Right atrium auricular region (tissue), 2 donors: ENCODE measurements around the gene RIT1. TPM values are rescaled to one million over a fixed set of nuclear protein-coding genes. Genes with fewer than 3 reads are reported as not detected.

Source experiments
- DNase-seq: peaks from one replicate; pipeline ENCODE4 v3.0.0-alpha.2; 2019; ENCODE audit warnings: low spot score
- H3K27ac ChIP-seq, 2 donors: fragments of 200-600 bp; sonication (generic); 1 replicate in 1 of 2; 2 replicates in 1 of 2; pipeline ENCODE4 v1.5.1; 2016 to 2019
- H3K27me3 ChIP-seq, 2 donors: fragments of 200-600 bp; sonication (generic); one replicate each; pipeline versions ENCODE4 v1.5.1 to v1.6.0; 2017 to 2019
- H3K36me3 ChIP-seq: fragments of 200-600 bp; sonication (generic); one replicate; pipeline ENCODE4 v1.5.1; 2016
- H3K4me1 ChIP-seq, 2 donors: fragments of 200-600 bp; sonication (generic); one replicate each; pipeline versions ENCODE4 v1.5.1 to v1.6.0; 2017 to 2019
- H3K4me3 ChIP-seq, 2 donors: fragments of 200-600 bp; sonication (generic); 1 replicate in 1 of 2; 2 replicates in 1 of 2; pipeline ENCODE4 v1.5.1; 2017 to 2019; ENCODE audit warnings: mild to moderate bottlenecking in 1 of 2, moderate library complexity in 1 of 2
- H3K9me3 ChIP-seq, 2 donors: fragments of 200-600 bp; sonication (generic); one replicate each; pipeline ENCODE4 v1.5.1; 2019
- total RNA-seq, 2 donors: library from RNA; depleted of rRNA; stranded (reverse); fragments of >200 nt; gene quantifications; one replicate each; pipeline ENCODE4 v1.1.0, GENCODE V29; 2016
- TF ChIP-seq, protein P1 (sequence below), 2 donors: fragments of 200-600 bp; sonication (generic); IDR thresholded peaks; one replicate each; pipeline ENCODE4 v1.5.1; 2019; ENCODE audit warnings: antibody characterized with exemption in 2 of 2

The RIT1 gene
- total RNA-seq, 2 donors from 2014 or later = 13.3 to 25.3 TPM

DNA sequence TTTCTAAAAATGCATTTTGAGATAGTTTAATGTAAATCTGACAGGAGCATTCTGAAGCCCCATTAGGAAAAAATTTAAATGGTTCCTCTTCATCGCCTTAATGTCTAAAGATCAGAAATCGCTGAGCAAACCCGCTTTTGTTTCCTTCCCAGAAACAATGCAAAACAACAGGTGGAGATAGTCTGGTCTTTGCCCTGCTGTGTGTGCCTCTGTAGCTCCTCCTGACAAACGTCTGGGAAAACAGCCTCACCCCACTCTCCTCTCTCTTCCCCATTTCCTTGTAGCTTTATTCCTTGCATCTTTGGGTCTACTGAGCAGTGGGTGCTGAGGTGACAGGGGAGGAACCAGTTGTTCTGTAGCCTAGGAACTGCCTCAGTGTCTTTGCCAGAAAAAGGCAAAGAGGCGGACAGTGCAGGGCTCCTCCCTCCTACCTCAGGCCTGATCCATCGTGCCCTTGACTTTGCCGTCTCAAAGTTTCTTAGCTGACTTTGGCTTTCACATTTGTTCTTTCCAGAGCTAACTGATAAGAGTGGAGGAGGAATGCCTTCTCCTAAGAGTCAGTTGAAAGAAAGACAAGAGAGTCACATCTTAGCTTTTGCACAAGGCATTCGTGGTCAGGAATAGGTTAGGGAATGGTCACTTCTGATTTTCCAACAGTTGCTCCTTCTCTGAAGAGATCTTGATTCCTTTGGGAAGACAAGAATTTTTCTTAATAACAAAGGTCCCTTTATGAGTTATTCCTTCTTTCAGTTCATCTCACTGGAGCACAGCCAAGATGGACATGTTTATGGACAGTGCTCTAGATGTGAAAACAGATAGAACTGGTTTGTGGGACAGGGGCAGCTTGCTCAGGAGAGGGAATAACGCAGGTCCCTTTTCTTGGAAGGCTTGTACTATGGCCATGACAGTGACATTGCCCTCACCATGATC, 26.9 kb downstream of the RIT1 start:
- no peak overlapping the region for H3K27ac ChIP-seq
- H3K4me3 ChIP-seq = no peak overlapping the region
- H3K36me3 ChIP-seq = peaks cover 21% of the 10 kb centered on the region

DNA sequence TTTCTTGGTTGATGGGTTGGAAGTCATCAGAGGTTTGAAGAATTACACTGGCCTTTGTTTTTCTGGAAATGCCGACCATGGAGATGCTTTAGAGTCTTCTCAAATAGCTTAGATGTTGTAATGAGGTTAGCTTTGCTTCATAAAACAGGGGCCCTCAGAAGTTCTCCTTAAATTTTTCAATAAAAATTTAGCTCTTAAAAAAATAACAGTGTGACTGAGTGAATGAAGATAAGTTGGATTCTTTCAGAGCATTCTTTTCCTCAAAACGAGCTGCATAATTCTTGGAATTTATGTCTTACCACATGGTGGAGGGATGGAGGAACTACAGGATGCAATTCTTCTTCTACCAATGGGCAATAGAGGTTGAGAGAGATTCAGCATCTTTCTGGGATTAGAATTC, 28.4 kb downstream of the RIT1 start:
- Histone ChIP-seq H3K9me3 (no peaks in the 10 kb centered on the region), H3K27me3 (no peaks in the 10 kb centered on the region), H3K27ac (no peak overlapping the region), H3K36me3 (peaks cover 21% of the 10 kb centered on the region), H3K4me3 (no peak overlapping the region), H3K4me1 (no peaks in the 10 kb centered on the region)
- DNase-seq = no peak
- TF ChIP-seq, protein P1, sequence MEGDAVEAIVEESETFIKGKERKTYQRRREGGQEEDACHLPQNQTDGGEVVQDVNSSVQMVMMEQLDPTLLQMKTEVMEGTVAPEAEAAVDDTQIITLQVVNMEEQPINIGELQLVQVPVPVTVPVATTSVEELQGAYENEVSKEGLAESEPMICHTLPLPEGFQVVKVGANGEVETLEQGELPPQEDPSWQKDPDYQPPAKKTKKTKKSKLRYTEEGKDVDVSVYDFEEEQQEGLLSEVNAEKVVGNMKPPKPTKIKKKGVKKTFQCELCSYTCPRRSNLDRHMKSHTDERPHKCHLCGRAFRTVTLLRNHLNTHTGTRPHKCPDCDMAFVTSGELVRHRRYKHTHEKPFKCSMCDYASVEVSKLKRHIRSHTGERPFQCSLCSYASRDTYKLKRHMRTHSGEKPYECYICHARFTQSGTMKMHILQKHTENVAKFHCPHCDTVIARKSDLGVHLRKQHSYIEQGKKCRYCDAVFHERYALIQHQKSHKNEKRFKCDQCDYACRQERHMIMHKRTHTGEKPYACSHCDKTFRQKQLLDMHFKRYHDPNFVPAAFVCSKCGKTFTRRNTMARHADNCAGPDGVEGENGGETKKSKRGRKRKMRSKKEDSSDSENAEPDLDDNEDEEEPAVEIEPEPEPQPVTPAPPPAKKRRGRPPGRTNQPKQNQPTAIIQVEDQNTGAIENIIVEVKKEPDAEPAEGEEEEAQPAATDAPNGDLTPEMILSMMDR (IDR thresholded peaks at IDR 0.05) = no peak

More for the DNA sequence above, 26.9 kb downstream of the RIT1 start:
- H3K4me1 ChIP-seq = no peaks in the 10 kb centered on the region
- no peaks in the 10 kb centered on the region for H3K9me3 ChIP-seq
- no peaks in the 10 kb centered on the region for H3K27me3 ChIP-seq
- TF ChIP-seq, protein P1 (IDR thresholded peaks at IDR 0.05) = no peak
- no peak for DNase-seq

GRCh38 chr1:155882235-155882634, 28.9 kb downstream of the RIT1 start:
- peaks cover 21% of the 10 kb centered on the region for H3K36me3 ChIP-seq
- H3K4me1 ChIP-seq = no peaks in the 10 kb centered on the region
- DNase-seq = no peak
- TF ChIP-seq, protein P1 (IDR thresholded peaks at IDR 0.05) = no peak
- no peaks in the 10 kb centered on the region for H3K9me3 ChIP-seq
- no peaks in the 10 kb centered on the region for H3K27me3 ChIP-seq
- no peak overlapping the region for H3K27ac ChIP-seq
- H3K4me3 ChIP-seq = no peak overlapping the region

DNA sequence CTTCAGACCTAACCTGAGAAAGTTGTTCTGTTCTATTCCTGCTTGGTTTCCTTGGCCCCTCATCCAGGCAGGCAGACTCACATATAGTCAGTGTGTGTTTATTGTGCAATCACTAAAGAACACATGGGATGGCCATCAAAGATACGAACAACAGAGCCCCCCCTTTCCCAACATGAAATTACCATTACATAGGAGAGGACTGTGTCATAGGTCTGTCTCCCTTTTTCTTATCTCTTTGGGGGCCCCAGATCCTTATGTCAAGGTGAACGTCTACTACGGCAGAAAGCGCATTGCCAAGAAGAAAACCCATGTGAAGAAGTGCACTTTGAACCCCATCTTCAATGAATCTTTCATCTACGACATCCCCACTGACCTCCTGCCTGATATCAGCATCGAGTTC, 30.2 kb downstream of the RIT1 start:
- no peak for DNase-seq
- Histone ChIP-seq H3K27ac (no peak overlapping the region), H3K9me3 (no peaks in the 10 kb centered on the region), H3K4me3 (no peak overlapping the region), H3K36me3 (peaks cover 14% of the 10 kb centered on the region), H3K27me3 (no peaks in the 10 kb centered on the region), H3K4me1 (no peaks in the 10 kb centered on the region)
- TF ChIP-seq, protein P1 (IDR thresholded peaks at IDR 0.05) = no peak

DNA sequence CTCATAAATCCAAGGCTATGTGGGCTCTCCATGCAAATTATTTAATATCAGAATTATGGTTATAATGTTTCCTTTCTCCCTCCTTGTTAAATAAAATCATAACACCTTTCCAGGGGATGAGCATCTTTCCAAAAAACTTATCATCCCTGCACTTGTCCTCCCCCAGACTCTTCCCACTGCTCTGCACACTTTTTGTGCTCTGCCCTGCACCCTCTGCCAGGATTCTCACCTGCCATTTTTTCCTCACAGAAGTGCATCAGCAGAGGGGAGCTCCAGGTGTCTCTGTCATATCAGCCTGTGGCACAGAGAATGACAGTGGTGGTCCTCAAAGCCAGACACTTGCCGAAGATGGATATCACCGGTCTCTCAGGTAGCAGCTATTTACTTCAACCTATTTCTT, 30.9 kb downstream of the RIT1 start:
- H3K4me3 ChIP-seq = no peak overlapping the region

More for the DNA sequence above, 30.9 kb downstream of the RIT1 start:
- Histone ChIP-seq H3K27me3 (no peaks in the 10 kb centered on the region), H3K4me1 (no peaks in the 10 kb centered on the region), H3K9me3 (no peaks in the 10 kb centered on the region), H3K36me3 (peaks cover 14% of the 10 kb centered on the region), H3K27ac (no peak overlapping the region)
- DNase-seq = no peak
- TF ChIP-seq, protein P1 (IDR thresholded peaks at IDR 0.05) = no peak
